Fibroblast of upper back skin (primary cell): Measurements from ENCODE around the gene PROSER3.
A peak's percentile ranks its signal among the peaks of the same experiment; 100 is the strongest.
"Not testable (repeated sequence)": the region's sequence is repeated elsewhere in the genome, so short reads cannot be mapped to it uniquely, and the experiment has no call there.

Source experiments
- DNase-seq: peaks from one replicate; pipeline ENCODE4 v3.0.0-alpha.2; 2013

The PROSER3 gene

DNA sequence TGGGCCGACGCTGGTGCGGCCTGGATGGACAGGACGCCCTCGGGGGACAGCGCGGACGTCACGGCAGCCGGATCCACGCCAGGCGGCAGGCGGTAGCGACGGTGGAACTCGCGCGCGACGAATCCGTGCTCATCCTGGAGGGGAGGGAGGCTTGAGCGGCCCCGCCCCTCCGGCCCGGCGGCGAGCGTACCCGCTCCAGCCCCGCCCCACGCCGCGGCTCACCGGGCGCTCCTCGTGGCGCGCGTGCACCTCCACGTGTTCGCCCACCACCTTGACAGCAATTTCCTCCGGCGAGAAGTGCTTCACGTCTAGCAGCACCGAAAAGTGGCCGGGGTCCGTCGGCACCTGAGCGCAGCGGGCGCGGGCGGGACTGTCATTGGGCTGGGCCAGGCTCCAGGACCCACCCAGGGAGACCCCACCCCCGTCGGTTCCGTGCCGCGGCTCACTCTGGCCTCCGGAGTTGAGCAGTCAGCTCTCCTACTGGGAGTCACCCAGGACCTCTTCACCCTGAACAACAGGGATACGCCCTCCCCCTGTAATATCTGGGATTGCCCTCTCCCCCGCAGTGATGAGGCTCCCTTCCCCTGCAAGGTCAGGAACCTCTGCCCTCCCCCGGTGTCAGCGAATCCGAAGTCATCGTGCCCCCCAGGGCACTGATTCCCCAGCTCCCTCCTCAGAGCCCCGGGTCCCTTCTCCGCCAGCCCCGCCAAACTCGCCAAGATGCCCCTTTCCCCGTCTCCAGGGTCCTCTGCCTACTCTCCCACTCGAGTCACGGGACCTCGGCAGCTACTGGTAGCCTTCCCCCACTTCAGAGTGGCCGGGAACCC is 2.2 kb upstream of the PROSER3 start:
- peak; percentile 65 for DNase-seq

DNA sequence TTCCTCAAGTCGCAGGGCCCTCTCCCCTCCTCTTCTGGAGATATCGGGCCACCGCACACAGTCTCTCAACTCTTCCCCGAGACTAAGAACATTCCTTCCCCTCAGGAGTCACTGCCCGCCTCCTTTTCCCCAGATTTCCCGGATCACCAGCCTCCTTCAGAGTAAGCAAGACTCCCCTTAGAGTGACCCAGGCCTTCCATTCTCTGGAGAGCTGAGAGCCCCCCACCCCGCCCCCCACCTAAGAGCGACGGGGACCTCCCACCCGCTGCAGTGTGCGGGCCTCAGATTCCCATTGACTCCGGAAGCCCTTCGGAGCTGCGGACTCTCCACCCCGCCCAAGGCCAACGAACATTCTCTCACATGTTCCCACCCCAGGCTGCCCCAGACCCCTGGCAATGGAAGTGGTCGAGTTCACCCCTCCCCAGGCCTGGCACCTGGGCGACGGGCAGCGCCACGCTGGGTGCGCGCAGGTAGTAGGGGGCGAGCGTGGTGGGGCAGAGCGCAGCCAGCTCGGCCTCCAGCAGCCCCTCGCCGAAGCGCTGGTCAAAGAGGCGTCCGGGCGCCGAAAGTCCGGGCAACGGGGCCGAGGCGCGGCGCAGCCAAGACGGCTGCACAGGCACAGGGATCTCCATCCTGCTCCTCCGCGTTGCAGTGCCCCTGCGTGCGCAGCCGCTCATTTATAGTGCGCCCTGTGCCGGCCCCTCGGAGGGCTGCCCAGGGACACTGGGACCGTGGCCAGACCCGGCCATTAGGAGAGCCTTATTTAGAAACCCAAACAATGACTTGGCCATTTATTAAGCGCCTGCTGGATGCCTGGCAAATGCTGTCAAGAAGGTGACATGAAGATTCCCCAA is 1.4 kb upstream of the PROSER3 start, which contains the start of gene HSPB6:
Gene HSPB6, minus strand, starts transcription at position 653 of the 854 bp plus-strand sequence. Its CDS starts 21 bp downstream, at position 632.
- DNase-seq: peak; percentile 73

DNA sequence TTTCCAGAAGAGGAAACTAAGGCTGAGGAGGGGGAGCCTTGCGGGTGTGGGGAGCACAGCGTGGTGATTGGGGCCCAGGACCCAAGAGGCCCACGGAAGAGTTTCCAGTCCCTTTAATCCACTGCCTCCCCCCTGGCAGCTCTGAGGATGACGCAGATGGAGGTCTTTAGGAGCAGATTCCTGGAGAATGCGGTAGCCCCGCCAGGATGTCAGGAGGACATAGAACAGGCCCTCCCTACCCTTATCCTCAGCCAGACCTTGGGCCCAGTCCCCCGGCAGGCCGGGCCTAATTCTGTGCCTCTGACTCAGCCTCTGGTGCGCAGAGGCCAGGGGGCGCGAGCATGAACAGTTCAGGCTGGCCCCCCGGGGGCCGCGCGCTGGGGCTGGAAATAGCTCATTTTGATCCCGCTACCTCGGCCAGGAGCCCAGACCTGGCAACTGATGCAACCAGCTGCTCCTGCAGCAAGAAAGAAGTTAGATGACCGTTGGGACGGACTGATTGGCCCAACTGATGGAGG is 686 bp upstream of the PROSER3 start:
- DNase-seq: peak; percentile 97

DNA sequence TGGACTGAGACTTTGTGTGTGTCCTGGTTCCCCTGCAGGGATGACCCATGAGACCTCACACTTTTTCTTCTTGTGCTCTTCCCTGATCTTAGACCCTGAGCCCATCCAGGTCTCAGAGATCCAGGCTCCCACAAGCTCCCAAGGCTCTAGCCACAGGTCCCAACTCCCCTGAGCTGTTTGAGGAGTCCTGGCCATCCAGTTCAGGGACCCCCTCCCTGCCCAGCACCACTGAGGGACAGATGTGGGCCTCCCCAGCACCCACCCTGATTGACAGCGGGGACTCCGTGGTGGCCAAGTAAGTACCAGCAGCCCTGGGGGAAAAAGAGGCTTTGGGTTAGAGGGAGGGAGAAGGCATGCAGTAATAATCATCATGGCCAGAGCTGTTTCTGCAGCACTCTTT is 1.7 kb downstream of the PROSER3 start:
- no peak for DNase-seq

DNA sequence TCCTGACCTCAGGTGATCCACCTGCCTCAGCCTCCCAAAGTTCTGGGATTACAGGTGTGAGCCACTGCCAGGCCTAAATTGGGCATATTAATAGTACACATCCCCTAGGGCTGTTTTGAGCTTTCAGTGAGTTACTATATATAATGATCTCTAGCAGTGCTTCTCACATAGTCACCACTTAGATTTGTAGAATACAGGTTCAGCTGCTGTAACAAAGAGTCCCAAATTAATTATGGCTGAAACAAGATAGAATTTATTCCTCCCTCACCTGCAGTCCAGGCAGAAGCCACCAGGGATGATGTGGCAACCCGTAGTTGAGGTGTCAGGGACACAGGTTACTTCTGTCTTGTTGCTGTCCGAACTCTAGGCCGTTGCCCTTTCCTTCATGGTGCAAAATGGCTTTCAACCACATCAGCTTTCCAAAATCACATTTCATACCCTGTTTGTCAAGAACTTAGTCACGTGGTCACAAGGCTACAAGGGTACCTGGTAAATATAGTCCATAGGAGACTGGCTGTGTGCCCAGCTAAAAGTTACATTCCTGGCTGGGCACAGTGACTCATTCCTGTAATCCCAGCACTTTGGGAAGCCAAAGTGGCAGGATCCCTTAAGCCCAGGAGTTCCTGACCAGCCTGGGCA is 2.9 kb downstream of the PROSER3 start:
- DNase-seq: no peak

DNA sequence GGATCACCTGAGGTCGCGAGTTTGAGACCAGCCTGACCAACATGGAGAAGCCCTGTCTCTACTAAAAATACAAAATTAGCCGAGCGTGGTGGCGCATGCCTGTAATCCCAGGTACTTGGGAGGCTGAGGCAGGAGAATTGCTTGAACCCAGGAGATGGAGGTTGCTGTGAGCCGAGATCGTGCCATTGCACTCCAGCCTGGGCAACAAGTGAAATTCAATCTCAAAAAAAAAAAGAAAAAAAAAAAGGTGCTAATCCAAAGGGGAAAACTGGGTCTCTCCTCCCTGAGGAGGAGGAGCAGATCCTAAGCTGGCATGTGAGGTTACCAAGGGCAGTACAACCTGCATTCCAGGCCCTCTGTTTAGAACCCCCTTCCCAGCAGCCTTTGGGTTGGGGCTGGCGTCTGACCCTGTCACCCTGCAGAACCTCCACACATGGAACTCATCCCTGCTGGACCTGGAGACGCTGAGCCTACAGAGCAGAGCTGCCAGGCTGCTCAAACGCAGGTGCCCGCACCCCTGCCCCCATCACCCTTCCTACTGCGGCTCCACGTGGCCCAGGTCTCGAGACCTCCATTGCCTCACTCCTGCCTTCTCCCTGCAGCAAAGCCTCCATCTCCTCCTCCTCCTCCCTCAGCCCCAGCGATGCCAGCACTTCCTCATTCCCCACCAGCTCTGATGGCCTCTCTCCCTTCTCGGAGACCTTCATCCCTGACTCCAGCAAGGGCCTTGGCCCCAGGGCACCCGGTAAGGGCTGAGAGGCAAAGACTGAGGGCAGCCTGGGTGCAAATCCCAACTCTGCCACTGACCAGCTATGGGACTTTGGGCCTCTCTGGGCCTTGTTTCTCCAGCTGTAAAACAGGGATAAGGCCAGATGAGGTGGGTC is 6.7 kb downstream of the PROSER3 start:
- DNase-seq: no peak

DNA sequence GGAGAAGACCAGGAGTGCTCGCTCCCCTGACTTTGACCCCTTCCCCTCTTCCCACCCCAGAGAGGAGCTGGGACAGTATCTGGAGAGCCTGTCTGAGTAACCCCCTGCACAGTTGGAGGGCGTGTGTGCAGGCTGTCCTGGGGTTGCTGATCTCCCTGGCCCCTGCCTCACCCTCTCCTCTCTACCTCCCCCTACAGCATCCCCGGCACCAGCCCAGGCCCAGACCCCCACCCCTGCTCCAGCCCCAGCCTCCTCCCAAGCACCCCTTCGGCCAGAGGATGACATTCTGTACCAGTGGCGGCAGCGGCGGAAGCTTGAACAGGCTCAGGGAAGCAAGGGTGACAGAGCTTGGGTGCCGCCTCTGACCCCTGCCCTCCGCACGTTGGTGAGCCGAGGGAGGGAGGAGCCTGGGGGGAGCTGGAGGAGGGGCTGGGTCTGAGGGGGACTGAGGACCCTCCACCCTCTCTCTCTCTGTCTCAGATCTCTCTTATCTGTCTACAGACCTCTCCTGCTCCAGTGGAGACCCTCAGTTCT is 8.7 kb downstream of the PROSER3 start:
- DNase-seq: no peak

DNA sequence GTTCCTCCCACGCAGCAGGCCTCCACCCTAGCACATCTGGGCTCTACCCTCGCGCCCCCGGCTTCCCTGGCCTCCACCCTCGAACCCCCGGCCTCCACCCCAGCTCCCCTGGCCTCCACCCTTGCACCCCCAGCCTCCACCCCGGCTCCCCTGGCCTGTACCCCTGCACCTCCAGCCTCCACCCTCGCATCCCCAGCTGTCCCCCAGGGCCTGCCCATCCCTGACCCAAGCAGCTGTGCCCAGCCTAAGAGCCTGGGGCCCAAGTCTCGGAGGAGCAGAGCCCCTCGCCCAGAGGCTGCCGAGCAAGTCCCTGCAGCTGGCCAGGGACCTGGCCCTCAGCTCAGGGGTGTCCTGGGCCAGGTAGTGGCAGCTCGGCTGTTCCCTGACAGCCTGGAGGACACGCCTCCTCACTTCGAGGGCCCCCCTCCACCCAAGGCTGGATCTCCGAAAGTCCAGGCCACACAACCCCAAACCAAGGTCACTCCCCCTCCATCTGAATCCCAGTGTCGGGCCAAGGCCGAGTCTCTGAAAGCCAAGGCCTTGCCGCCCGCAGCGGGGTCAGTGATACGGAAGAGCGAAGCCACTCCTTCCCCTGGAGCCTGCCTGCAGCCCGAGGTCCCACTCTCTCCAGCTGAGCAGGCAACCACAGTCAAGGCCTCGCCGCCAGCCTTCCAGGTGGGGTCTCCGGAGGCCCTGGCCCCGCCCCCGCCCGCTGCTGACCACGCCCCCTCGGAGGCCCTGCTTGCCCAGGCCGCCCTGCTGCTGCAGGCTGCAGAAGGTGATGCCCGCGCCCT is 9.5 kb downstream of the PROSER3 start:
- DNase-seq: no peak

DNA sequence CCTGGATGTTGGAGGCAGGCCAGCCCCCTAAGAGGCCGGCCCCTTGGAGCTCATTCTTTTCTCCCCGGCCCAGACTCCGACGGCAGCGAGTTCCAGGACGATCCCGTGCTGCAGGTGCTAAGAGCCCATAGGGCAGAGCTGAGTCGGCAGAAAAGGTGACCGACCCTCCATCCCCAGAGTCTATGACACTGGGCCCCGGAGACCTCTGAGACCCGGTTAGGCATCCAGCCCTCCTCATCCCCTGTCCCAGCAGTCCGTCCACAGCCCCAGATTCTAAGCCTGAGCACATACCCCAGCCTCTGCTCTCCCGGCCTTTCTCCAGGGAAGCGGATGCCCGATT is 10.1 kb downstream of the PROSER3 start:
- no peak for DNase-seq

DNA sequence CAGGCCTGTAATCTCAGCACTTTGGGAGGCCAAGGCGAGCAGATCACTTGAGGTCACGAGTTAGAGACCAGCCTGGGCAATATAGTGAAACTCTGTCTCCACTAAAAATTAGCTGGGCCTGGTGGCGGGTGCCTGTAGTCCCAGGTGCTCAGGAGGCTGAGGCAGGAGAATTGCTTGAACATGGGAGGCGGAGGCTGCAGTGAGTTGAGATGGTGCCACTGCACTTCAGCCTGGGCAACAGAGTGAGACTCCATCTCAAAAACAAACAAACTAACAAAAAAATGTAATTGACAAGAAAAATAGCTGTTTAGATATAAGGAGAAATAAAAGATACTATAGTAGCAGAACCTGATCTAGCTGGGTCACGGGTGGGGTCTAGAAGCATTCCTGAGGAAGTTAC is 14.4 kb downstream of the PROSER3 start:
- DNase-seq: not testable (repeated sequence)

DNA sequence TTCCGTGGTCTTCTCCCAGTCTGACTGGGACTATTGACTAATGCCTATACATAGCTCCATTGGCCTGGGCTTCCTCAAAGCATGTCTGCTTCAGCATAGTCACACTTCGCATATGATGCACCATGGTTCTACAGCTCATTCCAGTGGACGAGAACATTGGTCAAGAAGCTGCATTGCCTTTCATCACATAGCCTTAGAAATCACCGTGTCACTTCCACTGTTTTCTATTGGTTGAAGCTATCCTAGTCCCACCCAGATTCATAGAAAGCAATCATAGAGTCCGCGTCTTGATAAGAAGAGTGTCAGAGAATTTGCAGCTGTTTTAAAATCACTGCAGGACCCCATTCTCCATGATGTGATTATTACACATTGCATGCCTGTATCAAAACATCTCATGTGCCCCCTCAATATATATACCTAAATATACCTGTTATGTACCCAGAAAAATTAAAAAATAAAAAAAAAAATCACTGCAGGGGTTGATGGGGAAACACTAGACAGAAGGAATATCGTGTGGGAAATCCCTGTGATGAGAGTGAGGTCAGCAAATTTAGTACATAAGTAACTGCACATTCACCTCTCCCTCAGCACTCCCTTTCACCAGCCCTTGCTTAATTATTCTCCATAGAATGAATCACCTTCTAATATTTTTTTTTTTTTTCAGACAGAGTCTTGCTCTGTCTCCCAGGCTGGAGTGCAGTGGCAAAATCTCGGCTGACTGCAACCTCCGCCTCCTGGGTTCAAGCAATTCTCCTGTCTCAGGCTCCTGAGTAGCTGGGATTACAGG is 15.2 kb downstream of the PROSER3 start:
- no peak for DNase-seq

DNA sequence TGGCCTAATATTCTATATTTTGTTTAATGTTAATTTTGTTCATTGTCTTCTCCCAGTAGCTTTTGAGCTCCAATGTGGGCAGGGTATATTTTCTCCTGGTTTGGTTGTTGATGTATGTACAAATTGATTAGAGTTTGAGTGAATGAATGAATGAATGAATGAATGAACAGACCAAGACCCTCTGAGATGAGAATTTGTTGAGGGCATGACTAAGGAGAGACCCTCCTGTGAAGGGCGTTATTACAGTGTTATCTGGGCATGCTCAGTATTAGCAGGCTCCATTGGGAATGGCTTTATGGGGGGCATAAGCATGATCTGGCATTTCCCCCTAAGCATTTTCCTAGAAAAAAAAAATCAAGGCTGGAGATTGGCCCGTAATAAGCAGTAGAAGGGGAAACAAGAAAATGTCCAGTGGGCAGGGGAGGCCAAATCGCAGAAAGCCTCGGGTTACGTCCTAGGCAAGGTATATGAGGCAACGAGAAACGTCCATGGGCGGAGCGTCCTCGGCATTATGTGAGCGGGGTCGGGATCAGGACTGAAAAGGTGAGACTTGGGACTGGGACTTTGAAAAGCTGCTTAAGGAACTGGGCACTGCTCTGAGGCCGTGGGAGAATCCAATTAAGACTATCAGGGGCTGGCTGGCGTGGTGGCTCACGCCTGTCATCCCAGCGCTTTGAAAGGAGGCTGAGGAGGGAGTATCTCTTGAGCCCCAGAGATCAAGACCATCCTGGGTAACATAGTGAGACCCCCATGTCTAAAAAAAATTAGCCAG is 16.5 kb downstream of the PROSER3 start:
- no peak for DNase-seq

DNA sequence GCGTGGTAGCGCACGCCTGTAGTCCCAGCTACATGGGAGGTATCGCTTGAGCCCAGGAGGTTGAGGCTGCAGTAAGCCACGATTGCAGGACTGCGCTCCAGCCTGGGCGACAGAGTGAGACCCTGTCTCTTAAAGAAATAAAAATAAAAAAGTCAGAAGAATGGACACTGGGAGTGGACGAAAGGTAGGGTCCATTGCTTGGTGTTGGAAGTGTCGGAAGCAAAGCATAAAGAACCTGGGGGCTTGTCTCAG is 17.0 kb downstream of the PROSER3 start:
- no peak for DNase-seq

DNA sequence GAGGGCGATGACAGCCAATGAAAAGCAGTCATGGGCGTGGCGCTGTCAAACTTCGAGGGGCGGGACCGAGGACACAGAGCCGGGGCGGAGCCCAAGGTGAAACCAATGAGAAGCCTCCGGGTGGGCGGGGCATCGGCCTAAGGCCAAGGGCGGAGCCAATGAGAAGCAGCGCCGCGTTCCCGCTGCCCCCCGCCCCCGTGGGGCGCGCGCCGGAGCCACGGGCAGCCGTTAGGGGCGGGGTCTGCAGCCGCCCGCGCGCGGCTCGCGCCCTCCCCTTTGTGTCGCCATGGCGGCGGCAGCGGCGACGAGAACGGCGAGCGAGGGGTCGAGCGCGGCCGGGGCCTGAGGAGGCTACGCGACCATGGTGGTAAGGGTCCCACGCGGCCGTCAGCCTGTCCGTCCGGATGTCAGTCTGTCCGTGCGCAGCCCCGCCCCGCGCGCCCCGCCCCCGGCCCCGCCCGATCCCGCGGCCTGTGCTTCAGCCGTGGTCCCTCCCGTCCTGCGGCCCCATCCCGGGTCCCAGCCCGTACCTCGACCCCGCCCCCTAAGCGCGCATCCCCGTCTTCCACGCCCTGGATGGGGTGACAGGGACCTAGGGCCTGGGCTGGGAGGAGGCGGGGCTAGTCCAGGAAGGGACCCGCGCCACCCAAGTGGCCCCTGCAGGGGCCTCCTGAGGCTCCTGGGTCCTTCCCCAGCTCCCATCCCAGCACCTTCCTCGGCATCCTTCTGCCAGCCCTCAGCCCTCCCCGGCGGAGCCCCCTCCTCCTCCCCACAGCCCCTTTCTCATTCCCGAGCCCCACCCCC is 17.5 kb downstream of the PROSER3 start, which contains the start of gene ARHGAP33:
Gene ARHGAP33, plus strand, starts transcription at position 267 of the 804 bp plus-strand sequence. Its CDS starts 95 bp downstream, at position 362.
- peak; percentile 97 for DNase-seq

DNA sequence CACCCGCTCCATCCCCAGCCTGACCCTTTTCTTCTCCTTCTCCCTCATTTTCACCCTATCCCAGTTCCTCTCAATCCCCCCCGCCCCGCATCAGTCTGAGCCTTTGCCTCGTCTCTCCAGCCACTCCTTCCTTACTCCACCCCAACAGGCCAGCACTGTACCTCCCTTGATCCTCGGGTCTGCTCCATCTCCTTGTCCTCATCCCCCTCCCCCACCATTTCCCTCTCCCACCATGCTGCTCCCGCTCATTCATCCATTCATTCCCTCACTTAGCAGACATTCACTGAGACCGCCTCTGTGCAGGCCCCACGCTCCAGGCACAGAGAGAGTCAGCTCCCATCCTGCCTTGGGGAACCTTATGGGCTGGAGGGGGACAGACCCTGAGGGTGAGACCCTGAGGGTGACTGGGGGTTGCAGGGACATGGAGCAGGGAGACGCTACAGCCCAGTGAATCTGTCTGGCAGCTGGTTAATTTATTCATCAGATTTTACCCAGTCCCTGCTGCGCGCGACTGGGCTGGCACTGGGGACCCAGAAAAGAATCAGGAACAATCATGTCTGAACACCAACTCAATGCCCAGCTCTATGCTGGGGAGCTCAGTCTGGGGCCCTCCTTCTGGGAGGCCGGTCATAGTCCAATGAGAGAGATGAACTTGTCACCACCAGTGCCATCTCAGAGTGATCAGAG is 18.3 kb downstream of the PROSER3 start:
- DNase-seq: no peak

DNA sequence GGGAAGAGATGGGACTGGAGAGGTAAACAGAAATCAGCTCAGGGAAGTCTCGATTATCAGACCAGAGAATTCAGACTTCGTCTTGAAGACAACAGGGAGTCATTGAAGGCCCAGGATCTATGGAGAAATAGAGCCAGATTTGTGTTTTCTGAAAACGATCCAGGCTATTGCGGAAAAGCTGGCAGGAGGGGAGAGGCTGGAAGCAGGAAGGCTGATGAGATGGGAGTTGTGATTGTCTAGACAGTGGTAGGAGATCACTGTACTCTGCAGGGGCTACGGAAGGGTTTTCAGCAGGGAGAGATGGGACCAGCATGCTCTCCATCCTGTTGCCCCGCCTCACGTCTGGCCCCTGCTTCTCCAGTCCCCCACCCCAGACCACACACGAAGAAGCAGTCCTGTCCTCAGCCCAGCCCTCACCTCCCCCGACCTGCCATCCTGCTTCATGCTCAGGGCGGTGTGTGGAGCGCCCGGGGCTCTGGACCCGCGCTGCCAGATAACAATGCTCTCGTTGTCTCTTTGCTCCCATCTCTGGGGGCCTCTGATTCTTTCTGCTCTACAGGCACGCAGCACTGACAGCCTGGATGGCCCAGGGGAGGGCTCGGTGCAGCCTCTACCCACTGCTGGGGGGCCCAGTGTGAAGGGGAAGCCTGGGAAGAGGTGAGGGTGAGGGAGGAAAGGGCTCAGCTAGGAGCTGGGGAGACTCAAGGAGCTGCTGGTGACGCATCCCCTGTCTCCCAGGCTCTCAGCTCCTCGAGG is 19.3 kb downstream of the PROSER3 start:
- DNase-seq: no peak

DNA sequence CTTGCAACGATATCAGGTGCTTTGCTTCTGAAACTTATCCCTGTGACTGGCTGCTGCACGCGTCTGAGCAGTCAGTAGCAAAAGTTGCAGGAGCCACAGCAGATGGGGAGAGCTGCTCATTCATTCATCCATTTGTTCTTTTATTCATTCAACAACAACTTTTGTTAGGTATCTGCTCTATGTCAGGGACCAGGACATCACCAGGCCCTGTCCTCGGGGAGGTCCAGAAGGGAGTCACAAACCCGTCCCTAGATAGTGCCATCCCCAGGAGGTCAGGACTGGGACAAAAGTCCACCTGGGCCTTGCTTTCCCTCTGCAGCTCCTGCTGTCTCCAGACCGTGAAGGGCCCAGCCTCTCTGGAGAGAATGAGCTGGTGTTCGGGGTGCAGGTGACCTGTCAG is 20.0 kb downstream of the PROSER3 start:
- DNase-seq: no peak
